Activated B cell treated with CpG ODN at 0.5 μM for 24 hours (primary cell): Measurements from ENCODE around the gene TNRC6B. TPM values are rescaled to one million over a fixed set of nuclear protein-coding genes. Genes with fewer than 3 reads are reported as not detected.

Source experiments
- ATAC-seq: fragments of 200-7000 bp; cut with Tn5 transposase; one replicate; pipeline ENCODE4 v1.10.0; 2021; ENCODE audit warnings: low read depth, mild to moderate bottlenecking, moderate library complexity
- CTCF ChIA-PET: fragments of 350-600 bp; sonication (Branson Sonifier 250); formaldehyde crosslinking; loops from one replicate; lab custom pipeline; 2021; ENCODE audit warnings: antibody characterized with exemption; lab: Charles Lee
- POLR2A ChIA-PET: fragments of 350-600 bp; sonication (Branson Sonifier 250); formaldehyde crosslinking; loops from one replicate; lab custom pipeline; 2021; ENCODE audit warnings: antibody characterized with exemption; lab: Charles Lee
- DNase-seq: peaks from one replicate; pipeline ENCODE4 v3.0.0; 2022
- H3K27ac Mint-ChIP-seq: one replicate; pipeline ENCODE4 v1.8.0; 2020; ENCODE audit warnings: mixed read lengths
- H3K27me3 Mint-ChIP-seq: one replicate; pipeline ENCODE4 v1.8.0; 2021; ENCODE audit warnings: mixed read lengths
- H3K36me3 Mint-ChIP-seq: one replicate; pipeline ENCODE4 v1.8.0; 2021; ENCODE audit warnings: low read depth, mixed read lengths
- H3K4me1 Mint-ChIP-seq: one replicate; pipeline ENCODE4 v1.8.0; 2021; ENCODE audit warnings: mixed read lengths
- H3K4me3 Mint-ChIP-seq: one replicate; pipeline ENCODE4 v1.8.0; 2020; ENCODE audit warnings: mild to moderate bottlenecking, mixed read lengths
- H3K9me3 Mint-ChIP-seq: one replicate; pipeline ENCODE4 v1.8.0; 2020; ENCODE audit warnings: mixed read lengths
- intact Hi-C: fragments of 100-400 bp; cut with micrococcal nuclease; formaldehyde crosslinking; loops from one replicate; pipeline ENCODE4 v1.15.1; 2024
- total RNA-seq: library from RNA; stranded (reverse); gene quantifications from 2 replicates; pipeline ENCODE4 v1.2.3, GENCODE V29; 2022
- TF ChIP-seq, protein P1 (sequence below): fragments of 200-600 bp; IDR thresholded peaks from one replicate; pipeline ENCODE4 v1.8.0; 2022; ENCODE audit warnings: antibody characterized with exemption, mild to moderate bottlenecking

The TNRC6B gene
- total RNA-seq, 1 donor from 2014 or later = 95.2 TPM

DNA sequence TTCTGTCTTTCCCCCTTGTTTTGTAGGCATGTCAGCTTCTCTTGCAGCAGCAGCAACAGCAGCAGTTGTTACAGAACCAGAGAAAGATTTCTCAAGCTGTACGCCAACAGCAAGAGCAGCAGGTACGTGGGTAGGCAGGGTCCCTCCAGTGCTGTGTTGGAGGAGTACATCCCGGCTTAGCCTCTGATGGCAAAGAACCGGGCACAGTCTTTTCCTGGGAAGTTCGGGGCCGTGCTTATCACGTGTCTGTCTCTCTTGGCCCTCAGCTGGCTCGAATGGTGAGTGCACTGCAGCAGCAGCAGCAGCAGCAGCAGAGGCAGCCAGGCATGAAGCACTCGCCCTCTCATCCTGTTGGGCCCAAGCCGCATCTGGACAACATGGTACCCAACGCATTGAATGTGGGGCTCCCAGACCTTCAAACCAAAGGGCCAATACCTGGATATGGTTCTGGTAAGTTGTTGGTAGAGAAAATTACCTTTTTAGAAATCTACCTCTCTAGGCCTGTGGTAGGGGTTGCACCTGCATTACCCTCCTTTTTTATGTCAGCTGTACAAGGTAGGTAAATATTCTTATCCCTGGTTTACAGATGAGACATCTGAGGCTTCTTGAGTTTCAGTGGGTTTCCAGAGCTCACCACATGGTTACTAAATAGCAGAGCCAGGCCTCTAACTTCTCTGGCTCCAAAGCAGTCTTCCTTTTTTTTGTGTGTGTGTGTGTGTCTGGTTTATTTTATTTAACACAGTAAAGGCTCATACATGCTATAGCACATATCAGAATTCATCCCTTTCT lies 123.4 kb downstream of the TNRC6B start:
- Mint-ChIP-seq H3K9me3 (no peaks in the 10 kb centered on the region), H3K4me1 (no peaks in the 10 kb centered on the region), H3K27me3 (no peaks in the 10 kb centered on the region), H3K36me3 (peaks cover 62% of the 10 kb centered on the region), H3K27ac (no peak overlapping the region), H3K4me3 (no peak overlapping the region)
- TF ChIP-seq, protein P1, sequence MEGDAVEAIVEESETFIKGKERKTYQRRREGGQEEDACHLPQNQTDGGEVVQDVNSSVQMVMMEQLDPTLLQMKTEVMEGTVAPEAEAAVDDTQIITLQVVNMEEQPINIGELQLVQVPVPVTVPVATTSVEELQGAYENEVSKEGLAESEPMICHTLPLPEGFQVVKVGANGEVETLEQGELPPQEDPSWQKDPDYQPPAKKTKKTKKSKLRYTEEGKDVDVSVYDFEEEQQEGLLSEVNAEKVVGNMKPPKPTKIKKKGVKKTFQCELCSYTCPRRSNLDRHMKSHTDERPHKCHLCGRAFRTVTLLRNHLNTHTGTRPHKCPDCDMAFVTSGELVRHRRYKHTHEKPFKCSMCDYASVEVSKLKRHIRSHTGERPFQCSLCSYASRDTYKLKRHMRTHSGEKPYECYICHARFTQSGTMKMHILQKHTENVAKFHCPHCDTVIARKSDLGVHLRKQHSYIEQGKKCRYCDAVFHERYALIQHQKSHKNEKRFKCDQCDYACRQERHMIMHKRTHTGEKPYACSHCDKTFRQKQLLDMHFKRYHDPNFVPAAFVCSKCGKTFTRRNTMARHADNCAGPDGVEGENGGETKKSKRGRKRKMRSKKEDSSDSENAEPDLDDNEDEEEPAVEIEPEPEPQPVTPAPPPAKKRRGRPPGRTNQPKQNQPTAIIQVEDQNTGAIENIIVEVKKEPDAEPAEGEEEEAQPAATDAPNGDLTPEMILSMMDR = no peak
- DNase-seq = no peak
- CTCF ChIA-PET = no interaction called here
- ATAC-seq = no peak
- intact Hi-C loops = no loop called here
- POLR2A ChIA-PET = no interaction called here

DNA sequence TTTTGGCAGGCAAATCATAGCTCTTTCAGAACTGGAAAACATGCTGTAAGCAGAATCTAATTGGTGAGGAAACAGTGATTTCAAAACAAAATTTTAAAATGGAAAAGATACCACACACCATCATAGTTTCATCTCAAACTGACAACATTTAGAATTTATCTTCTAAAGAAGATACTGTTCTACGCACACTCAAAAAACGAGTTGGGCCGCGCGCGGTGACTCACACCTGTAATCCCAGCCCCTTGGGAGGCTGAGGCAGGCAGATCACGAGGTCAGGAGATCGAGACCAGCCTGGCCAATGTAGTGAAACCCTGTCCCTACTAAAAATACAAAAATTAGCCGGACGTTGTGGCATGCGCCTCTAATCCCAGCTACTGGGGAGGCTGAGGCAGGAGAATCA lies 124.4 kb downstream of the TNRC6B start:
- peaks cover 57% of the 10 kb centered on the region for H3K36me3 Mint-ChIP-seq
- intact Hi-C loops = no loop called here
- POLR2A ChIA-PET = interaction anchor here (0.6 to 0.7 kb wide), 3 partner anchors 105 to 157 kb away, joined by 3 to 6 read pairs (median 5); no protein-coding TSS in a partner anchor
- H3K27ac Mint-ChIP-seq = no peak overlapping the region
- TF ChIP-seq, protein P1 = no peak
- no peaks in the 10 kb centered on the region for H3K27me3 Mint-ChIP-seq
- H3K9me3 Mint-ChIP-seq = no peaks in the 10 kb centered on the region
- H3K4me3 Mint-ChIP-seq = no peak overlapping the region
- no peak for DNase-seq
- no peak for ATAC-seq
- CTCF ChIA-PET = no interaction called here
- no peaks in the 10 kb centered on the region for H3K4me1 Mint-ChIP-seq

DNA sequence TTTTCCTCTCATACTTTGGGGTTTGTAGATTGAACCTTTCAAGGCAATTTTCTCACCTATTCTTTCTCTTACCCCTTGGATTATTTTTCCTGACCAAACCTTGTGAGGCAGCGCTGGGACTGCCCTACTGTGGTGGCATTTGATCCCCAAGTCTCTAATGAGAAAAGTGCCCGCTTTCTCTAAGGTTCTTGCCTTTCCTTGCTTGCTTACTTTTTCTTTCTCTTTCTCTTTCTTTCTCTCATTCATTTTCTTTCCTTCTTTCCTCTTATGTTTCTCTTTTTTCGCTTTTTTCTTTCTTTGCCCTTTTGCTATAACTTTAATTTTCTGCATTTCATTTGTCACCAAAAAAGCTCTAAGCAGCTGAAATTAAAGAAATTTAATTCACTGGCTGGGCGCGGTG lies 127.9 kb downstream of the TNRC6B start:
- TF ChIP-seq, protein P1 = no peak
- ATAC-seq (no peak), DNase-seq (no peak)
- no peaks in the 10 kb centered on the region for H3K4me1 Mint-ChIP-seq
- intact Hi-C loops = no loop called here
- ChIA-PET POLR2A (no interaction called here), CTCF (no interaction called here)
- no peaks in the 10 kb centered on the region for H3K9me3 Mint-ChIP-seq
- peaks cover 77% of the 10 kb centered on the region for H3K36me3 Mint-ChIP-seq
- H3K4me3 Mint-ChIP-seq = no peak overlapping the region
- H3K27me3 Mint-ChIP-seq = no peaks in the 10 kb centered on the region
- no peak overlapping the region for H3K27ac Mint-ChIP-seq

DNA sequence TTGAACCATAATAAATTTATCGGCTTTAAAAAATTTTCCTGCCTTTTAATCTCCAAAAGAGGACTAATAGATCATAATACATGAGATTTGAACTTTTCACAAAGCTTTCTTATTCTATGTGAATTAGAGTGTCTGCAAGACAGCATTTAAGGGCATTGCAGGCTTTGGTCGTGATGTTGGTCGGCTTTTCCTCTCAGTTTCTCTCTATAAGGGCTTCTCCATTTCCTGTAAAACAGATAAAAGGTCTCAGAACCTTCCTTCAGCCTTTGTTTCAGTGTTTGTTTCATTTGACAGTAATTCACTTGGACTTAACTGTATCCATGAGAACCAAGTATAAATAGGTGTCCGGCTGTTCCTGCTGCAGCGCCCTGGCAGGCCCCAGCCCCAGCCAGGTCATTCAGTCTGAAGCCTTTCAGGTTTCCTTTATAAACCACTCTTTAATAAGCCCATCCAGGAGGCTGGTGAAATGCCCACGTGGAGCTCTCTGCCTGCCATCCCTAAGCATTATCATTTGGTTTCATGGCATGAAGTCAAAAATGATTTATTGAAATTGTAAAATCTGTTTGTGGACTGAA lies 131.4 kb downstream of the TNRC6B start:
- POLR2A ChIA-PET = no interaction called here
- Mint-ChIP-seq H3K9me3 (no peaks in the 10 kb centered on the region), H3K4me3 (no peak overlapping the region), H3K27me3 (no peaks in the 10 kb centered on the region), H3K36me3 (peaks cover 88% of the 10 kb centered on the region), H3K4me1 (no peaks in the 10 kb centered on the region), H3K27ac (no peak overlapping the region)
- intact Hi-C loops = no loop called here
- ATAC-seq (no peak), DNase-seq (no peak)
- TF ChIP-seq, protein P1 = no peak
- CTCF ChIA-PET = no interaction called here

DNA sequence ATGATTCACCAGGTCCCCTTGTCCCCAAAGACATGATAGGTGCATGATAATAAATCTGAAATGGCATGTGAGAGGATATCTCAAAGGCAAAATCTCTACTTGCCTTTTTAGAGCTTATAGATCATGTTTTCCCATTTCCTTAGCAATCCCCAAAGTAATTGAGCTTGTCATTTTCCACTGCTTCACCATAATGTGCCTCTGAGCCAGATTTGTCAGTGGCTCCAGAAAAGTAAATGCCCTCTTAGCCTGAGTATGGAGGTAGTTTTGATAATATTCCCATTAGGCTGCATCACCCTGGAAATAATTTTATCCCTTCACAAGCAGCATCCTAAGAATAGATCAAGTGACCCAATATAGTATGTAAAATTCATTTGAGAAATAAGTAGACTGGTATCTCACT lies 131.9 kb downstream of the TNRC6B start:
- H3K9me3 Mint-ChIP-seq = no peaks in the 10 kb centered on the region
- H3K36me3 Mint-ChIP-seq = peaks cover 90% of the 10 kb centered on the region
- ATAC-seq (no peak), DNase-seq (no peak)
- intact Hi-C loops = no loop called here
- CTCF ChIA-PET = no interaction called here
- POLR2A ChIA-PET = no interaction called here
- no peaks in the 10 kb centered on the region for H3K27me3 Mint-ChIP-seq
- TF ChIP-seq, protein P1 = no peak
- H3K4me1 Mint-ChIP-seq = no peaks in the 10 kb centered on the region
- H3K27ac Mint-ChIP-seq = no peak overlapping the region
- H3K4me3 Mint-ChIP-seq = no peak overlapping the region
